Mesenchymal stem cell (in vitro differentiated cells and primary cell): Measurements from ENCODE around the gene TWF2.

ENCODE experiments used
- DNase-seq: peaks from one replicate; pipeline ENCODE4 v3.0.0-alpha.2; 2013
- H2AFZ ChIP-seq: one replicate; pipeline ENCODE4 v1.6.1; 2013; ENCODE audit warnings: low read depth, mild to moderate bottlenecking, control low read depth, inconsistent platforms, low read length, moderate library complexity
- H2AK5ac ChIP-seq: 2 replicates; pipeline ENCODE4 v1.6.1; 2013; ENCODE audit warnings: low read length, moderate library complexity, mild to moderate bottlenecking, inconsistent platforms; ENCODE audit not compliant: severe bottlenecking
- H2BK120ac ChIP-seq: one replicate; pipeline ENCODE4 v1.6.1; 2013; ENCODE audit warnings: low read depth, mild to moderate bottlenecking, inconsistent platforms, low read length, moderate library complexity
- H2BK12ac ChIP-seq, 2 experiments: one replicate each; pipeline ENCODE4 v1.6.1; 2013; ENCODE audit warnings: inconsistent platforms in 2 of 2, low read length in 2 of 2, mild to moderate bottlenecking in 2 of 2, moderate library complexity in 2 of 2, control low read depth in 1 of 2
- H2BK15ac ChIP-seq: one replicate; pipeline ENCODE4 v1.6.1; 2013; ENCODE audit warnings: mild to moderate bottlenecking, low read depth, inconsistent platforms; ENCODE audit not compliant: poor library complexity, severe bottlenecking
- H2BK5ac ChIP-seq: 2 replicates; pipeline ENCODE4 v1.6.1; 2013; ENCODE audit warnings: low read depth, mild to moderate bottlenecking, low read length, control low read depth, inconsistent platforms; ENCODE audit not compliant: poor library complexity, severe bottlenecking
- H3K14ac ChIP-seq, 2 experiments: one replicate each; pipeline ENCODE4 v1.6.1; 2013; ENCODE audit warnings: inconsistent platforms in 2 of 2, low read length in 2 of 2, control low read depth in 1 of 2, mild to moderate bottlenecking in 1 of 2, moderate library complexity in 1 of 2
- H3K18ac ChIP-seq, 2 experiments: one replicate each; pipeline ENCODE4 v1.6.1; 2013; ENCODE audit warnings: inconsistent platforms in 2 of 2, low read length in 2 of 2, control low read depth in 1 of 2, low read depth in 1 of 2, mild to moderate bottlenecking in 1 of 2
- H3K23ac ChIP-seq, 2 experiments: one replicate each; pipeline ENCODE4 v1.6.1; 2013; ENCODE audit warnings: inconsistent platforms in 2 of 2, low read length in 2 of 2, mild to moderate bottlenecking in 2 of 2, moderate library complexity in 2 of 2, control low read depth in 1 of 2
- H3K27ac ChIP-seq: 2 replicates; pipeline ENCODE4 v1.5.1; 2013; ENCODE audit warnings: mild to moderate bottlenecking, moderate library complexity, low read length, control low read depth, inconsistent platforms; ENCODE audit not compliant: poor library complexity, severe bottlenecking
- H3K27me3 ChIP-seq, 2 experiments: 2 replicates each; pipeline versions ENCODE4 v1.6.1 to v1.7.0; 2013; ENCODE audit warnings: low read length in 2 of 2, mild to moderate bottlenecking in 2 of 2, moderate library complexity in 2 of 2, control low read depth in 1 of 2, inconsistent platforms in 1 of 2; ENCODE audit not compliant: control insufficient read depth in 1 of 2, insufficient read depth in 1 of 2
- H3K36me3 ChIP-seq, 2 experiments: 2 replicates each; pipeline versions ENCODE4 v1.6.1 to v1.7.0; 2013; ENCODE audit warnings: low read length in 2 of 2, control low read depth in 1 of 2, inconsistent platforms in 1 of 2, low read depth in 1 of 2, mild to moderate bottlenecking in 1 of 2; ENCODE audit not compliant: insufficient read depth in 2 of 2, control insufficient read depth in 1 of 2
- H3K4ac ChIP-seq, 2 experiments: one replicate each; pipeline ENCODE4 v1.6.1; 2013; ENCODE audit warnings: inconsistent platforms in 2 of 2, low read length in 2 of 2, mild to moderate bottlenecking in 2 of 2, moderate library complexity in 2 of 2, control low read depth in 1 of 2, low read depth in 1 of 2
- H3K4me1 ChIP-seq: 2 replicates; pipeline ENCODE4 v1.6.1; 2013; ENCODE audit warnings: low read depth, low read length, control low read depth; ENCODE audit not compliant: control insufficient read depth, insufficient read depth
- H3K4me2 ChIP-seq: 2 replicates; pipeline ENCODE4 v1.6.1; 2013; ENCODE audit warnings: low read length, mild to moderate bottlenecking, inconsistent platforms; ENCODE audit not compliant: poor library complexity, severe bottlenecking
- H3K4me3 ChIP-seq, 2 experiments: 2 replicates each; pipeline versions ENCODE4 v1.5.1 to v1.7.0; 2013; ENCODE audit warnings: low read length in 2 of 2, mild to moderate bottlenecking in 2 of 2, control low read depth in 1 of 2, low read depth in 1 of 2; ENCODE audit not compliant: insufficient read depth in 1 of 2
- H3K79me1 ChIP-seq: replicated peaks from 2 replicates; pipeline ENCODE4 v1.6.1; 2013; ENCODE audit warnings: mild to moderate bottlenecking, control low read depth, low read length, inconsistent platforms; ENCODE audit not compliant: poor library complexity, severe bottlenecking
- H3K9ac ChIP-seq: 2 replicates; pipeline ENCODE4 v1.7.0; 2013; ENCODE audit warnings: mild to moderate bottlenecking, low read length, moderate library complexity
- H3K9me3 ChIP-seq: 2 replicates; pipeline ENCODE4 v1.7.0; 2013; ENCODE audit warnings: mild to moderate bottlenecking, low read length; ENCODE audit not compliant: control insufficient read depth
- H4K8ac ChIP-seq: one replicate; pipeline ENCODE4 v1.6.1; 2013; ENCODE audit warnings: inconsistent platforms, mild to moderate bottlenecking, low read length, moderate library complexity
- H4K91ac ChIP-seq: one replicate; pipeline ENCODE4 v1.6.1; 2013; ENCODE audit warnings: mild to moderate bottlenecking, low read length, inconsistent platforms
- WGBS: methylation state at CpG from one replicate; pipeline ENCODE4 v1.1.7; 2013; ENCODE audit warnings: mixed read lengths; 5-methylcytosine and 5-hydroxymethylcytosine counted together

TWF2 gene

GRCh38 chr3:52234516-52235447, 4.2 kb downstream of the TWF2 start:
- no peak overlapping the region for H3K4me2 ChIP-seq
- DNase-seq: no peak
- no peak overlapping the region for H3K27ac ChIP-seq
- H3K18ac ChIP-seq: no peak overlapping the region
- H4K91ac ChIP-seq: no peak overlapping the region
- H3K4ac ChIP-seq: peak overlapping the region in 1 of 2 experiments; percentile 26
- peak overlapping the region; percentile 36 for H2BK120ac ChIP-seq
- H4K8ac ChIP-seq: no peak overlapping the region
- no peak overlapping the region for H3K14ac ChIP-seq
- H2BK12ac ChIP-seq: no peak overlapping the region
- H3K9me3 ChIP-seq: no peaks in the 10 kb centered on the region
- peaks cover 49 to 58% of the 10 kb centered on the region in 2 experiments for H3K36me3 ChIP-seq
- no peaks in the 10 kb centered on the region for H3K27me3 ChIP-seq
- peaks cover 39% of the 10 kb centered on the region for H3K79me1 ChIP-seq
- no peak overlapping the region for H2BK5ac ChIP-seq
- peaks cover 37% of the 10 kb centered on the region for H3K4me1 ChIP-seq
- H3K4me3 ChIP-seq: no peak overlapping the region
- H2BK15ac ChIP-seq: no peak overlapping the region
- H2AK5ac ChIP-seq: no peak overlapping the region
- no peak overlapping the region for H2AFZ ChIP-seq
- peak overlapping the region; percentile 11 for H3K9ac ChIP-seq
- 95% methylated on average over 15 of the region's 15 CpGs for WGBS
- no peak overlapping the region for H3K23ac ChIP-seq

- H3K79me1 ChIP-seq: peaks cover 46% of the 10 kb centered on the region
- H3K18ac ChIP-seq: no peak overlapping the region
- no peak overlapping the region for H2BK15ac ChIP-seq
- H2BK120ac ChIP-seq: no peak overlapping the region
- no peak overlapping the region for H4K8ac ChIP-seq
- peak overlapping the region; percentile 11 for H3K9ac ChIP-seq
- H2BK5ac ChIP-seq: no peak overlapping the region
- no peak overlapping the region for H3K4ac ChIP-seq
- no peak overlapping the region for H2AK5ac ChIP-seq
- H3K9me3 ChIP-seq: no peaks in the 10 kb centered on the region
- no peak overlapping the region for H4K91ac ChIP-seq
- H3K27ac ChIP-seq: no peak overlapping the region
- H3K4me1 ChIP-seq: peaks cover 35% of the 10 kb centered on the region
- H2BK12ac ChIP-seq: no peak overlapping the region
- no peak overlapping the region for H2AFZ ChIP-seq
- H3K14ac ChIP-seq: no peak overlapping the region
- no peak for DNase-seq
- WGBS: 89% methylated on average over 3 of the region's 3 CpGs
- no peak overlapping the region for H3K4me2 ChIP-seq
- no peaks in the 10 kb centered on the region for H3K27me3 ChIP-seq
- H3K36me3 ChIP-seq: peaks cover 58 to 66% of the 10 kb centered on the region in 2 experiments
- no peak overlapping the region for H3K4me3 ChIP-seq
- no peak overlapping the region for H3K23ac ChIP-seq
Measured at GRCh38 chr3:52233968-52234367, 5.0 kb downstream of the TWF2 start.

- Histone ChIP-seq H4K91ac (no peak overlapping the region), H3K4me3 (no peak overlapping the region), H3K14ac (no peak overlapping the region), H2BK120ac (no peak overlapping the region), H2AFZ (no peak overlapping the region), H3K4me2 (no peak overlapping the region), H3K79me1 (peaks cover 47% of the 10 kb centered on the region), H4K8ac (no peak overlapping the region), H3K27me3 (no peaks in the 10 kb centered on the region), H3K23ac (no peak overlapping the region), H3K36me3 (peaks cover 66 to 74% of the 10 kb centered on the region in 2 experiments), H3K27ac (no peak overlapping the region), H2BK12ac (no peak overlapping the region), H3K4ac (no peak overlapping the region), H3K4me1 (peaks cover 31% of the 10 kb centered on the region), H3K9ac (peak overlapping the region; percentile 26), H2BK15ac (no peak overlapping the region), H2AK5ac (no peak overlapping the region), H3K18ac (no peak overlapping the region), H3K9me3 (no peaks in the 10 kb centered on the region), H2BK5ac (no peak overlapping the region)
- 96% methylated on average over 5 of the region's 5 CpGs for WGBS
- no peak for DNase-seq
Measured at GRCh38 chr3:52233108-52233591, 5.8 kb downstream of the TWF2 start.

GRCh38 chr3:52232279-52233107, 6.5 kb downstream of the TWF2 start:
- Histone ChIP-seq H2AK5ac (no peak overlapping the region), H4K8ac (no peak overlapping the region), H2BK15ac (no peak overlapping the region), H4K91ac (no peak overlapping the region), H2BK120ac (no peak overlapping the region), H3K4ac (no peak overlapping the region), H3K4me2 (no peak overlapping the region), H3K36me3 (peaks cover 72 to 81% of the 10 kb centered on the region in 2 experiments), H3K14ac (no peak overlapping the region), H2BK5ac (no peak overlapping the region), H3K9ac (peak overlapping the region; percentile 26), H3K9me3 (no peaks in the 10 kb centered on the region), H3K79me1 (peaks cover 47% of the 10 kb centered on the region), H3K18ac (no peak overlapping the region), H3K23ac (no peak overlapping the region), H3K27me3 (no peaks in the 10 kb centered on the region), H3K27ac (no peak overlapping the region), H3K4me1 (peaks cover 25% of the 10 kb centered on the region), H2AFZ (no peak overlapping the region), H3K4me3 (no peak overlapping the region), H2BK12ac (no peak overlapping the region)
- DNase-seq: no peak
- WGBS: 94% methylated on average over 26 of the region's 28 CpGs
